ENCODE data around the gene R3HDM4.

R3HDM4 gene

GRCh38 chr19:955803-956765 lies 43.1 kb upstream of the R3HDM4 start:
- no peak overlapping the region for H3K4me3 ChIP-seq (ENCODE audit: low read depth, low read length)
- TF ChIP-seq, protein P1, sequence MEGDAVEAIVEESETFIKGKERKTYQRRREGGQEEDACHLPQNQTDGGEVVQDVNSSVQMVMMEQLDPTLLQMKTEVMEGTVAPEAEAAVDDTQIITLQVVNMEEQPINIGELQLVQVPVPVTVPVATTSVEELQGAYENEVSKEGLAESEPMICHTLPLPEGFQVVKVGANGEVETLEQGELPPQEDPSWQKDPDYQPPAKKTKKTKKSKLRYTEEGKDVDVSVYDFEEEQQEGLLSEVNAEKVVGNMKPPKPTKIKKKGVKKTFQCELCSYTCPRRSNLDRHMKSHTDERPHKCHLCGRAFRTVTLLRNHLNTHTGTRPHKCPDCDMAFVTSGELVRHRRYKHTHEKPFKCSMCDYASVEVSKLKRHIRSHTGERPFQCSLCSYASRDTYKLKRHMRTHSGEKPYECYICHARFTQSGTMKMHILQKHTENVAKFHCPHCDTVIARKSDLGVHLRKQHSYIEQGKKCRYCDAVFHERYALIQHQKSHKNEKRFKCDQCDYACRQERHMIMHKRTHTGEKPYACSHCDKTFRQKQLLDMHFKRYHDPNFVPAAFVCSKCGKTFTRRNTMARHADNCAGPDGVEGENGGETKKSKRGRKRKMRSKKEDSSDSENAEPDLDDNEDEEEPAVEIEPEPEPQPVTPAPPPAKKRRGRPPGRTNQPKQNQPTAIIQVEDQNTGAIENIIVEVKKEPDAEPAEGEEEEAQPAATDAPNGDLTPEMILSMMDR (IDR thresholded peaks at IDR 0.05; ENCODE audit: low read depth, low read length), result no peak

- no peak overlapping the region for H3K4me3 ChIP-seq (ENCODE audit: low read depth, low read length)
- TF ChIP-seq, protein P1 (IDR thresholded peaks at IDR 0.05; ENCODE audit: low read depth, low read length), result no peak
Observed at GRCh38 chr19:954672-955494, 41.9 kb upstream of the R3HDM4 start.

- no peak overlapping the region for H3K4me3 ChIP-seq (ENCODE audit: low read depth, low read length)
- TF ChIP-seq, protein P1 (IDR thresholded peaks at IDR 0.05; ENCODE audit: low read depth, low read length), result no peak
Observed at GRCh38 chr19:954272-954671, 41.3 kb upstream of the R3HDM4 start.

DNA sequence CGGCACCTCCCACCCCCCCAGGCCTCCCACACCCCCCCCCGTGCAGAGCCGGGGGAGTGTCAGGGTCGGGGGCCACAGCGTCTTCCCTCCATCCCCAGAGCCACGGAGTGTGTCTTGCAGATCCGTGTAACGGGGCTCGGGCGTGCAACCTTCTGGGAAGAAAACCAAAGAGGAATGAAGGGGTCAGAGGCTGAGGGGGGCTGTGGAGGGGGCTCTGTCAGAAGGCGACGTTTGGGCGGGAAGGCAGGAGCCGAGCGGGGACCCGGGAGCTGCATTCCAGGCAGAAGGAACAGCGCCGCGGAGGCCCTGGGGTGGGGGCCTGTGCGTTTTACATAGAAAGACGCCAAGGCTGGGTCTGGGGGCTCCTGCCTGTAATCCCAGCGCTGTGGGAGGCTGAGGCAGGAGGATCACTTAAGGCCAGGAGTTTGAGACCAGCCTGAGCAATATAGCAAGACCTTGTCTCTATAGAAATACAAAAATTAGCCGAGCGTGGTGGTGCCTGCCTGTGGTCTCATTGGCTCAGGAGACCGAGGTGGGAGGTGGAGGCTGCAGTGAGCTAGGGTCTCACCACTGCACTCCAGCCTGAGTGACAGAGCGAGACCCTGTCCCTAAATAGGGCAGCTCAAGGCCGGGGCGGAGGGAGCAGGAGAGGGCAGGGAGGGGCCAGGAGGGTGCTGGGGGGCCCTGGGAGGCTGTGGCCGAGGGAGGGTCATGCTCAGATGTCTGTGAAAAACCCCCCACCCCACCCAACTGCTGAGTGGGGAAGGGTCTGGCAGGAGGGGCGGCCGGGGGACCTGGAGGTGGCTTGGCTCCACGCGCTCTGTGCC lies 40.6 kb upstream of the R3HDM4 start:
- H3K4me3 ChIP-seq (ENCODE audit: low read depth, low read length), result no peak overlapping the region; the same call in 1 of the 2 replicates
- TF ChIP-seq, protein P1 (IDR thresholded peaks at IDR 0.05; ENCODE audit: low read depth, low read length), result no peak

- peak overlapping the region; percentile 46 for H3K4me3 ChIP-seq (ENCODE audit: low read depth, low read length)
- TF ChIP-seq, protein P1 (IDR thresholded peaks at IDR 0.05; ENCODE audit: low read depth, low read length), result no peak
Observed at GRCh38 chr19:952680-953444, 39.8 kb upstream of the R3HDM4 start.

DNA sequence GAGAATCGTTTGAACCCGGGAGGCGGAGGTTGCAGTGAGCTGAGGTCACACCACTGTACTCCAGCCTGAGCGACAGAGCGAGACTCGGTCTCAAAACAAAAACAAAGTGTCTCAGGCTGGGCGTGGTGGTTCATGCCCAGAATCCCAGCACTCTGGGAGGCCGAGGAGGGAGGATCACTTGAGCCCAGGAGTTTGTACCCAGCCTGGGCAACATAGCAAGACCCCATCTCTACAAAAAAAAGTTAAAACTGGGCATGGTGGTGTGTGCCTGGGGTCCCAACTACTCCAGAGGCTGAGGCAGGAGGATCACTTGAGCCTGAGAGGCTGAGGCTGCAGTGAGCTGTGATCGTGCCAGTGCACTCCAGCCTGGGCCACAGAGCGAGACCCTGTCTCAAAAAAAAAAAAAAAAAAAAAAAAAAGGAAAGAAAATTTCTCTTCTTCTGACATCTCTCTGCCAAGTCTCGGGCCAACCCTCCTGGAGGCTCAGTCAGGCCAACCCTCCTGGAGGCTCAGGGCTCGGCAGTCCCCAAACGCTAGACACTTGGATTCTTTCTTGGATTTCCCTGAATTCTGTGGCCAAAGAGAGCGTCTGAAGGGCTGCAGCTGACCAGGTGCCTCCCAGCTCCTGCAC lies 39.1 kb upstream of the R3HDM4 start:
- TF ChIP-seq, protein P1 (IDR thresholded peaks at IDR 0.05; ENCODE audit: low read depth, low read length), result no peak
- H3K4me3 ChIP-seq (ENCODE audit: low read depth, low read length), result no peak overlapping the region

Data from WI38 (cell line).